Measurements from ENCODE around the gene ETS1. TPM values are rescaled to one million over a fixed set of nuclear protein-coding genes. Genes with fewer than 3 reads are reported as not detected.

ETS1 gene
- total and polyA plus RNA-seq, 5 experiments from 2014 or later = 407 to 962 (median 433) TPM

- H3K36me3 Mint-ChIP-seq = no peaks in the 10 kb centered on the region
- no peak overlapping the region for H3K4me3 Mint-ChIP-seq
- no peak for ATAC-seq
- H3K4me1 Mint-ChIP-seq = peaks cover 23 to 71% (median 38%) of the 10 kb centered on the region in 4 donors
- POLR2A ChIA-PET = no interaction called here
- H3K27me3 Mint-ChIP-seq = no peaks in the 10 kb centered on the region
- peak overlapping the region in 2 of 10 donors; percentile 17 to 33 for H3K27ac Mint-ChIP-seq
- H3K9me3 Mint-ChIP-seq = no peaks in the 10 kb centered on the region
- DNase-seq = no peak
Measured at GRCh38 chr11:128563308-128563707, 24.1 kb downstream of the ETS1 start.

DNA sequence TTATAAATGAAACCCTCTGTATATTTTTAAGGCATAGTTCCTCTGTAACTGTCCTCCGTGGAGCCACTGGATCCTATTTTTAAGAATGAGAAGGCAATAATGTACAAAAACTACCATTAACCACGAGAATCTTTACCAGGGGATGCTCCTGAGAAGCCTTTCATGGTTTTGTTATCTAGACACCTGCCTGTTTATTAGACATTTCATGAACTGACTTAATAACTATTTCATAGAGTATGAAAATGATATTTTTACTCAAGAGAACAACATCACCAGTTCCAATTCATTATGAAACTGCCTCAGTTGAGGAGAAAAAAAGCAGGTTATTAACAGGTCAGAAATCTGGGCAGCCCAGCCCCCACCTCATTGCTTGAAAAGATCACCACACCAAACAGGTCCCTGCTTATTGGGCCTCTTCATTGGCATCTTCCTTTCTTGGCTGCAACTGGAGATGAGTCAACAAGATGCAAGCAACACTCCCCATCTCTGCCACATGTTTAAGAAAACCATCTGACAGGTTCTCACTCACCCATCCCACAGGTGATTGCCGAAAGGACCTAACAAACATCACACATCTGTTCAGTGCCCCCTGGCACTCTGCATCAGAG lies 27.8 kb downstream of the ETS1 start:
- no peaks in the 10 kb centered on the region for H3K36me3 Mint-ChIP-seq
- ATAC-seq (no peak), DNase-seq (no peak)
- H3K4me3 Mint-ChIP-seq = no peak overlapping the region
- peaks cover 18 to 50% (median 25%) of the 10 kb centered on the region in 4 donors for H3K4me1 Mint-ChIP-seq
- peak overlapping the region in 2 of 10 donors; percentile 5 to 21 for H3K27ac Mint-ChIP-seq
- H3K27me3 Mint-ChIP-seq = no peaks in the 10 kb centered on the region
- POLR2A ChIA-PET = interaction anchor here (0.6 kb wide), 1 partner anchor 14 kb away, joined by 4 read pairs; no protein-coding TSS in a partner anchor
- no peaks in the 10 kb centered on the region for H3K9me3 Mint-ChIP-seq

DNA sequence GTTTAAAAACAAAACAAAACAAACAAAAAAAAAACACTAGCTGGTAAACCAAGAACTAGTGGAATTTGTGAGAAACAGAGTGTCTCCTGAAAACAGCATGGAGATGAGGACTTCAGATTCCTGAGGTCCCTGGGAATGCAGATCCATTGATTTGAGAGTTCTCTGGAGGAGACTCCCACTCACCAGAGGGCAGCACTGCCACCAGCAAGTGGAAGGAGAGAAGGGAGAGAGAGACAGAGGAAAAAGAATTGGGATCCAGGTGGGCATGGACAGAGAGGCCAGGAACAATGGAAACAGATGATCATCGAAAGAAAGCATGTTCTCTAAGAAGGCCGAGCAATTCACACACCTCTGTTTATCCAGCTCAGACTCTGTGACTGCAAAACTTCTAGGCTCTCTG lies 31.8 kb downstream of the ETS1 start:
- Mint-ChIP-seq H3K27ac (peak overlapping the region in 3 of 10 donors; percentile 25 to 100 (median 50)), H3K27me3 (no peaks in the 10 kb centered on the region), H3K4me1 (peaks cover 23 to 66% (median 52%) of the 10 kb centered on the region in 4 donors), H3K9me3 (no peaks in the 10 kb centered on the region), H3K4me3 (no peak overlapping the region), H3K36me3 (no peaks in the 10 kb centered on the region)
- POLR2A ChIA-PET = interaction anchor here (1.5 kb wide), 1 partner anchor 30 kb away, joined by 5 read pairs; no protein-coding TSS in a partner anchor
- DNase-seq (no peak), ATAC-seq (no peak)

GRCh38 chr11:128553662-128554362 lies 33.5 kb downstream of the ETS1 start:
- DNase-seq (no peak), ATAC-seq (no peak)
- peak overlapping the region in 4 of 10 donors; percentile 9 to 36 (median 27) for H3K4me3 Mint-ChIP-seq
- H3K9me3 Mint-ChIP-seq = no peaks in the 10 kb centered on the region
- peak overlapping the region in 9 of 10 donors; percentile 64 to 100 (median 92) for H3K27ac Mint-ChIP-seq
- POLR2A ChIA-PET = interaction anchor here (0.7 to 2.4 kb wide), 18 partner anchors 9 to 81 kb away, joined by 3 to 10 read pairs (median 4); no protein-coding TSS in a partner anchor
- no peaks in the 10 kb centered on the region for H3K27me3 Mint-ChIP-seq
- peaks cover 31 to 64% (median 56%) of the 10 kb centered on the region in 4 donors for H3K4me1 Mint-ChIP-seq
- no peaks in the 10 kb centered on the region for H3K36me3 Mint-ChIP-seq

GRCh38 chr11:128552783-128553661 lies 34.3 kb downstream of the ETS1 start:
- POLR2A ChIA-PET = interaction anchor here (0.7 to 2.4 kb wide), 17 partner anchors 8 to 312 kb away, joined by 3 to 9 read pairs (median 4); no protein-coding TSS in a partner anchor
- peaks cover 37 to 70% (median 63%) of the 10 kb centered on the region in 4 donors for H3K4me1 Mint-ChIP-seq
- no peaks in the 10 kb centered on the region for H3K9me3 Mint-ChIP-seq
- peak overlapping the region in 9 of 10 donors; percentile 19 to 68 (median 36) for H3K4me3 Mint-ChIP-seq
- ATAC-seq = peak; percentile 6 to 15
- H3K27me3 Mint-ChIP-seq = no peaks in the 10 kb centered on the region
- H3K36me3 Mint-ChIP-seq = no peaks in the 10 kb centered on the region
- peak overlapping the region; percentile 45 to 100 (median 88) for H3K27ac Mint-ChIP-seq
- DNase-seq = peak in 1 of 10 donors; percentile 46

DNA sequence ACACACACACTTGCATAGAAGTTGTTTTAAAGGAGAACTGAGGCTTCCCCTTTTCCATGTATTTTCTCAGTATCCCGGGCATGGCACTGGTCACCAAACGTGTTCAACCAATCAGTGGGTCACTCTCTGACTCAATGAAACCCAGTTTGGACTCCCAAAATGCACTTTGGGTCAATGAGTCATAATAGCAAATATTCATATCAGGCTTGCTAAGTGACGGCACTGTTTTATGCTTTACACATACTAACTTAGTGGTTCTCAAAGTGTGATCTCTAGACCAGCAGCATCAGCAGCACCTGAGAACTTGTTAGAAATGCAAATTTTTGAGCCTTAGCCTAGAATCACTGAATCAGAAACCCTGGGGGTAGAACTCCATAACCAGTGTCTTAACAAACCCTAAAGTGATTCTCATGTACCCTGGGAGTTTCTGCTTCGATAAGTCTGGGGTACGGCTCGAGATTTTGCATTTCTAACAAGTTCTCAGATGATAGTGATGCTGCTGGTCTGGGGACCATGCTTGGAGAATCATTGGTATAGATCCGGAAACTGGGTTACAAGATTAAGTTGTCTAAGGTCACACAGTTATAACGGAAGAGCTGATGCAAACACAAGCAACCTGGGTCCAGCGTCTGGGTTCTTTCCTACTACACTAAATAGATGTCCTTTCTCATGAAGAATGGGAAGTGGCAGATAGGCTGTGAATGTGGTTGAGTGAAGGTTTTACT lies 35.6 kb downstream of the ETS1 start:
- Mint-ChIP-seq H3K4me3 (peak overlapping the region in 9 of 10 donors; percentile 12 to 93 (median 77)), H3K27me3 (no peaks in the 10 kb centered on the region), H3K4me1 (peaks cover 44 to 82% (median 75%) of the 10 kb centered on the region in 4 donors), H3K36me3 (no peaks in the 10 kb centered on the region), H3K27ac (peak overlapping the region; percentile 78 to 100 (median 95)), H3K9me3 (no peaks in the 10 kb centered on the region)
- POLR2A ChIA-PET = interaction anchor here (0.9 to 2.4 kb wide), 6 partner anchors 7 to 261 kb away, joined by 3 to 9 read pairs (median 5); no protein-coding TSS in a partner anchor
- peak; percentile 15 to 33 for ATAC-seq
- DNase-seq = peak in 1 of 10 donors; percentile 43

DNA sequence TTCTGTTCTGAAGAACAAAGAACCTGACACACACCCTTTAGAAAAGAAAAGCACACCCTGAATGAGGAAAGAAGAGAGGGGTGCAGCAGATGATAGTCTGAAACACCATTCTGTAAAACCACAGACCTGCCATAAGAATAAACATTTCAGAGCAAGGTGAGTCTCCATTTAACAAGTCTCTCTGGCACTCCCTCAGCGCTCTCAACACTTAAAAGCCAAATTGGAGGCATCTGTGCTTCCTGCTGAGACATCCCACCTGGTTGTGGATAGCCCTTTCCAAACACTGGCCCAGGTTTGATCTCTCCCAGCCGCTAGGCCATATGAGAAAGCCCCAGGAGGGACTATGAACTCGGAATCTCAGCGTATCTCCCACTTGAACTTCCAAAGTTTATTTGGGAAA lies 36.3 kb downstream of the ETS1 start:
- Mint-ChIP-seq H3K27me3 (no peaks in the 10 kb centered on the region), H3K27ac (peak overlapping the region; percentile 78 to 100 (median 95)), H3K4me3 (peak overlapping the region; percentile 12 to 93 (median 74)), H3K4me1 (peaks cover 46 to 88% (median 80%) of the 10 kb centered on the region in 4 donors), H3K36me3 (no peaks in the 10 kb centered on the region), H3K9me3 (no peaks in the 10 kb centered on the region)
- DNase-seq (peak in 3 of 10 donors; percentile 39 to 62 (median 56)), ATAC-seq (peak; percentile 55 to 67)
- POLR2A ChIA-PET = interaction anchor here (0.6 to 11.0 kb wide), 8 partner anchors 16 to 261 kb away, joined by 3 to 161 read pairs (median 7); no protein-coding TSS in a partner anchor

DNA sequence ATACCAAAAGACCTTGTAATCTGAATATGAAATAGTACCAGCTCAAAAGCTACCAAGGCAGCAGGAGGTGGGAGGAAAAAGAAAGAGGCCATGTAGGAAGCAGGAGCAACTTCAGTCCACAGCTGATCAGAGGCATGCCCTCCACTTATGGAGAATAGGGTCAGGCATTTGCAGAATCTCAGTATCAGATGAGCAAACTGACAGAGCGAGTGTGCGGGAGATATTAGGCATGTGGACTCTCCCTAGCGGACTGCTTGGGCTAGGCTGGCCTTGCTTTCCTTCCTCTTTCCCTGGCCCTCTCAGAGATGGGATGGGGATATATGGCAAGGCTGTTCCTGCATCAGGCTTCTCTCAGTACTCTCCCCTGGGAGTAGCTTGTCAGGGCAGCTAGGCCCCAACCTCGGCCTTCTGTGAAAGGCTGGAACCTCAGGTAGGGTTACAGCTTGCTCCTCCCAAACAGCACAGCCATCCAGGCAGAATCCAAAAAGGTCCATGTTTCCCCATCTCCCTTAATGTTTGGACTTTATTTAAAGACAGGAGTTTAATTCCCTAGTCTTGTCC lies 37.0 kb downstream of the ETS1 start:
- ATAC-seq (no peak), DNase-seq (no peak)
- no peaks in the 10 kb centered on the region for H3K36me3 Mint-ChIP-seq
- H3K4me1 Mint-ChIP-seq = peaks cover 54 to 92% (median 87%) of the 10 kb centered on the region in 4 donors
- H3K9me3 Mint-ChIP-seq = no peaks in the 10 kb centered on the region
- H3K27ac Mint-ChIP-seq = peak overlapping the region; percentile 92 to 100 (median 95)
- no peaks in the 10 kb centered on the region for H3K27me3 Mint-ChIP-seq
- H3K4me3 Mint-ChIP-seq = peak overlapping the region; percentile 12 to 93 (median 85)
- POLR2A ChIA-PET = interaction anchor here (0.6 to 11.0 kb wide), 15 partner anchors 14 to 282 kb away, joined by 3 to 161 read pairs (median 5); no protein-coding TSS in a partner anchor

GRCh38 chr11:128549256-128549944 lies 38.0 kb downstream of the ETS1 start:
- H3K36me3 Mint-ChIP-seq = no peaks in the 10 kb centered on the region
- peak overlapping the region; percentile 92 to 100 (median 95) for H3K27ac Mint-ChIP-seq
- DNase-seq = no peak
- peak overlapping the region; percentile 81 to 93 (median 88) for H3K4me3 Mint-ChIP-seq
- H3K9me3 Mint-ChIP-seq = no peaks in the 10 kb centered on the region
- no peak for ATAC-seq
- H3K4me1 Mint-ChIP-seq = peaks cover 58 to 96% (median 95%) of the 10 kb centered on the region in 4 donors
- POLR2A ChIA-PET = interaction anchor here (0.5 to 11.0 kb wide), 18 partner anchors 9 to 380 kb away, joined by 3 to 161 read pairs (median 5); no protein-coding TSS in a partner anchor
- H3K27me3 Mint-ChIP-seq = no peaks in the 10 kb centered on the region

DNA sequence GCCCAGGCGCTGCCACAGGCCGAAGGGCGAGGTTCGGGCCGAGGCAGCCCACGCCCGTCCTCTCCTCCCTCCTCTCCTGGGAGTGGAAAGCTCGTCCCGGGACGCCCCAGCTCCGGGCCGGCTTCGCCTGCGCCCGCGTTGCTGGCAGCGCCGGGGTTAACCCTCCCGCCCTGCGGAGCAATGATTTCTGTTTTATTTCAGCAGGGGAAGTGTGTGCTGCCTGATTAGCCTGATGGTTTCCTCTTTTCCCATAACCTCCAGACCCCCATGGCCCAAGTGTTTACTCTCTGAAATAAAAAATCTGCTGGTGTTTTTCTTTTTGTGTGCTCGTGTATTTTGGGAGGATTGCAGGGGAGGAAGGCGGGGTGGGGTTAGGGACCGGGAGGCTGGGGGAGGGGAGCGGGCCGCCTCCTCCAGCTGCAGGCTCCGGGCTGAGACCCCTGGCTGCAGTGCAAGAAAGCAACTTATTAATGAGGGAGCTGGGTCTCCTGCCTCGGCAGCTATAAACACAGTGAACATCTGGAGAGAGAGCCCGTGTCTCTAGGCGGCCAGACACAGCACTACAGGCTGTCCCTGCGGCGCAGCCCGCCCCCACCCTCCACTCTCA lies 38.6 kb downstream of the ETS1 start:
- DNase-seq = peak in 5 of 10 donors; percentile 14 to 49 (median 40)
- POLR2A ChIA-PET = interaction anchor here (0.5 to 11.0 kb wide), 24 partner anchors 8 to 225 kb away, joined by 3 to 161 read pairs (median 4); no protein-coding TSS in a partner anchor
- peak; percentile 26 to 32 for ATAC-seq
- peaks cover 57 to 95% (median 92%) of the 10 kb centered on the region in 4 donors for H3K4me1 Mint-ChIP-seq
- H3K36me3 Mint-ChIP-seq = no peaks in the 10 kb centered on the region
- no peaks in the 10 kb centered on the region for H3K27me3 Mint-ChIP-seq
- H3K27ac Mint-ChIP-seq = peak overlapping the region; percentile 92 to 100 (median 95)
- H3K9me3 Mint-ChIP-seq = no peaks in the 10 kb centered on the region
- peak overlapping the region; percentile 81 to 93 (median 88) for H3K4me3 Mint-ChIP-seq

All from naive thymus-derived CD8-positive, alpha-beta T cell (primary cell).